Astrocyte of the cerebellum (primary cell): ENCODE data around the gene ST3GAL4.
A peak's percentile ranks its signal among the peaks of the same experiment; 100 is the strongest.

ENCODE experiments used
- DNase-seq: peaks from one replicate; pipeline ENCODE4 v3.0.0-alpha.2; 2011; ENCODE audit warnings: low read depth
- H3K4me3 ChIP-seq: 2 replicates; pipeline ENCODE4 v1.5.1; 2011; ENCODE audit warnings: mild to moderate bottlenecking, low read depth, low read length, moderate library complexity
- in situ Hi-C: cut with HindIII; loops from 2 replicates; pipeline ENCODE4 v1.10.0; 2017; ENCODE audit warnings: low sequenced_read_pairs
- TF ChIP-seq, protein P1 (sequence below): IDR thresholded peaks from 2 replicates; pipeline ENCODE4 v1.5.1; 2012; ENCODE audit warnings: low read length, low read depth, moderate library complexity, mild to moderate bottlenecking; ENCODE audit errors: missing control alignments

The ST3GAL4 gene

DNA sequence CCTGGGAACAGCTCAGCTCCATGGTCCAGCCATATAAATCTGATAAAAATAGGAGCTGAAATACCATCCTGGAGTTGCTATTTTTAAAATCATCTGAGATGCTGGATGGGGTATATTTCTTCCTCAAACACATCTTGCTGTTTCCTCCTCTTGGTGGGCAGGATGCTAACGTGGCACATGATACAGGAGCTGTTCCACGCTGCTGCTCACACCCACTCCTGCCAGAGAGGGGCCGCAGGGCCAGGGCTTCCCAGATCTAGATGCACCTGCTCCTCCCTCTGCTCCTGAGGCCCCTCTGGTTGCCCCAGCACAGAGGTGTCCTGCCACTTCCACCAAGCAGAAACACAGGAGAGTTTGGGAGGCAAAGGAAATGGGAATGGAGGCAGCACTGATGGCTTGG is 3.3 kb upstream of the ST3GAL4 start:
- no peak overlapping the region for H3K4me3 ChIP-seq

DNA sequence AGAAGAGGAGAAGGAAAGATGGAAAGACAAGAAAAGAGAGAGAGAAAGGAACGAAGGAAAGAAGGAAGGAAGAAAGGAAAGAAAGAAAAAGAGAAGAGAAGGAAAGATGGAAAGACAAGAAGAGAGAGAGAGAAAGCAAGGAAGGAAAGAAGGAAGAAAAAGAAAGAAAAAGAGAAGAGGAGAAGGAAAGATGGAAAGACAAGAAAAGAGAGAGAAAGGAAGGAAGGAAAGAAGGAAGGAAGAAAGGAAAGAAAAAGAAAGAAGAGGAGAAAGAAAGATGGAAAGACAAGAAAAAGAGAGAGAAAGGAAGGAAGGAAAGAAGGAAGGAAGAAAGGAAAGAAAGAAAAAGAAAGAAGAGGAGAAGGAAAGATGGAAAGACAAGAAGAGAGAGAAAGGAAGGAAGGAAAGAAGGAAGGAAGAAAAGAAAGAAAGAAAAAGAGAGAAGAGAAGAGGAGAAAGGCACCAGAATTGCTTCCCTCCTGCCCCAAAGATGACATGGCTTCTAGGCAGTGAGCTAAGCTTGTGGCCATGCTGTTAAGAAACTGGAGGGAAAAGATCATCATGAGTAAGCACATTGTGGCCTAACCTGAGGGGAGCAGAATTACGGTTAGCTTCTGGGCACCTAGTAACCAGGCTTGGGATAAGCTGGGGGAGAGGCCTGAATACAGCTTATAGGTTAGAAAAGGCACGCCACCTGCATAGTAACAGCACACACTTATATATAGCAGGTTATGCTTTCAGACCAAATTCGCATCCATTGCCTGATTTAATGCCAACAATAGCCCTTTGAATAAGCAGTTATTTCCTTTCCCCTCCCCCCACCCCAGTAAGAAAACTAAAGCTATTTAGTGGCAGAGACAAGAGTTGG is 2.3 kb upstream of the ST3GAL4 start:
- TF ChIP-seq, protein P1, sequence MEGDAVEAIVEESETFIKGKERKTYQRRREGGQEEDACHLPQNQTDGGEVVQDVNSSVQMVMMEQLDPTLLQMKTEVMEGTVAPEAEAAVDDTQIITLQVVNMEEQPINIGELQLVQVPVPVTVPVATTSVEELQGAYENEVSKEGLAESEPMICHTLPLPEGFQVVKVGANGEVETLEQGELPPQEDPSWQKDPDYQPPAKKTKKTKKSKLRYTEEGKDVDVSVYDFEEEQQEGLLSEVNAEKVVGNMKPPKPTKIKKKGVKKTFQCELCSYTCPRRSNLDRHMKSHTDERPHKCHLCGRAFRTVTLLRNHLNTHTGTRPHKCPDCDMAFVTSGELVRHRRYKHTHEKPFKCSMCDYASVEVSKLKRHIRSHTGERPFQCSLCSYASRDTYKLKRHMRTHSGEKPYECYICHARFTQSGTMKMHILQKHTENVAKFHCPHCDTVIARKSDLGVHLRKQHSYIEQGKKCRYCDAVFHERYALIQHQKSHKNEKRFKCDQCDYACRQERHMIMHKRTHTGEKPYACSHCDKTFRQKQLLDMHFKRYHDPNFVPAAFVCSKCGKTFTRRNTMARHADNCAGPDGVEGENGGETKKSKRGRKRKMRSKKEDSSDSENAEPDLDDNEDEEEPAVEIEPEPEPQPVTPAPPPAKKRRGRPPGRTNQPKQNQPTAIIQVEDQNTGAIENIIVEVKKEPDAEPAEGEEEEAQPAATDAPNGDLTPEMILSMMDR = no peak
- DNase-seq = no peak

More for the DNA sequence above, 3.3 kb upstream of the ST3GAL4 start:
- in situ Hi-C loops = no loop called here
- TF ChIP-seq, protein P1 = no peak
- DNase-seq = no peak

DNA sequence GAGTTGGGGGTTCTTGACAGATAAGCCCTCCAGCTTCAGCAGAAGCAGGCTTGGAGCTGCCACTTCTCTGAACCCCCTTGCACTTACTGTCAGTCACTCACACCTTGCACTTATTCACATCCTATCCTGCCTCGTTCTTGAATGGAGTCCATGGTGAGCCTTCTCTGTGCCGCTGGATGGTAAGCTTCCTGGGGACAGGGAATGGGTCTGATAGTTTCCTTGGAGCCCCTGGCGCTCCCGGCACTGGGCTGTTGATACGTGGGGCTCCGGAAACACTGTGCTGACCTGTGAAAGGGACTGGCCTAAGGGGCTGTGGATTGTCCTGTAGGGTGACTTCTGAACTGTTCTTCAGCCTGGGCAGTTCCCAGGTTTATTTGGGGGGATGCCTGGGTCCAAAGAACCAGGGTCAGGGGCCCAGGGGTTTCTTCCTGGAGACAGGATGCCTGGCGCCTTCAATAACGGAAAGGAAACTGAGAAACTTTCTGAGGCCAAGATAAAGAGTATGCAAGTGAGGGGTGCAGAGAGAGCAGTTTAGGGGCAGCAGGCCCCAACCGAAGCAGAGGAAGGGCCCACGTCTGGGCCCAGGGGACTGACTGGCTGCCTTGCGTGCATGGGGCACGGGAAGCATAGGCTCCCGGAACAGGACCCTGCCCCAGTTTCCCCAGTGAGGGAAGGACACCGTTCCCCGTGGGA is 709 bp upstream of the ST3GAL4 start:
- no peak for DNase-seq
- in situ Hi-C loops = no loop called here
- H3K4me3 ChIP-seq = peak overlapping the region; percentile 74
- TF ChIP-seq, protein P1 = no peak

More for the DNA sequence above, 2.3 kb upstream of the ST3GAL4 start:
- no peak overlapping the region for H3K4me3 ChIP-seq
- in situ Hi-C loops = no loop called here

DNA sequence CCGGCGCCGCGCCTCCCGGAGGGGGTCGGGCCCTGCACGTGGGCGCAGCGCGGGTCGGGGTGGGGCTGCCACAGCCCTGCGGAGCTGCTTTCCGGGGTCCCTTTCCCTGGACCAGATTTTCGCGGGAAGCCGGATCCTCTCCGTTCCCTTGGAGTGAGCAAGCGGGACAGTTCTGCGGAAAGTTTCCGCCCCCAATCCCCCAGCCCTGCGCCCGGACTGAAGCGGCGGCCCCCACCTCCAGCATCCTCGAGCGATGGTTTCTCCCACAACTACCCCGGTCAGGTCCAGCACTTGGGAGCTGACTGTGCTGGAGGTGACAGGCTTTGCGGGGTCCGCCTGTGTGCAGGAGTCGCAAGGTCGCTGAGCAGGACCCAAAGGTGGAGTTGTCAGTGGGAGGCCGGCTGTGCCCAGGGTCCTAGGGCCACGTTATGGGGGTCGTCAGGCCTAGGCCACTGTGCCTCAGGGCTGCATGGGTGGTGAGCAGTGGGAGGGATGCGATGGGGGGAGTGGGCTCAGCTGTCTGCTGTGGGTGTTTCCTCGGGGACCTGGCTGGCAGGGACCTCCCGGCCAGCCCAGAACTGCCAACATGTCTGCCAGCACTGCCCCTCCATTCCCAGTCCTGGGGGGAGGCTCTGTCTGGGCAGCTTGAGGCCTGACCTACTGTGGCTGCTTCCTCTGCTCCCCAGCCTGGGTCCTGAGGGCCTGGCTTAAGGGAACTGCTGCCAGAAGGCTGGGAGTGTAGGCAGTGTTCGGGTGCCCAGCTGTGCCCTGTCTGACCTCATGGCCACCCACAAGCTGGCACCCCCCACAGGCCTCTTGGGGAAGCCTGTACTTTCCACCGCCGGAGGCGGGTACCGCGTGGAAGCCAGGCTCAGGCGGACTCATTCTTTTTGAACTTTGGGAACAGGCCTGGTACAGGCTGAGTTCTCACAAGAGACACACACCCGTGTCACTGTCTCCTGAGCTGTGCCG is 726 bp downstream of the ST3GAL4 start:
- DNase-seq = no peak
- in situ Hi-C loops = no loop called here
- TF ChIP-seq, protein P1 = no peak
- H3K4me3 ChIP-seq = peak overlapping the region; percentile 74

DNA sequence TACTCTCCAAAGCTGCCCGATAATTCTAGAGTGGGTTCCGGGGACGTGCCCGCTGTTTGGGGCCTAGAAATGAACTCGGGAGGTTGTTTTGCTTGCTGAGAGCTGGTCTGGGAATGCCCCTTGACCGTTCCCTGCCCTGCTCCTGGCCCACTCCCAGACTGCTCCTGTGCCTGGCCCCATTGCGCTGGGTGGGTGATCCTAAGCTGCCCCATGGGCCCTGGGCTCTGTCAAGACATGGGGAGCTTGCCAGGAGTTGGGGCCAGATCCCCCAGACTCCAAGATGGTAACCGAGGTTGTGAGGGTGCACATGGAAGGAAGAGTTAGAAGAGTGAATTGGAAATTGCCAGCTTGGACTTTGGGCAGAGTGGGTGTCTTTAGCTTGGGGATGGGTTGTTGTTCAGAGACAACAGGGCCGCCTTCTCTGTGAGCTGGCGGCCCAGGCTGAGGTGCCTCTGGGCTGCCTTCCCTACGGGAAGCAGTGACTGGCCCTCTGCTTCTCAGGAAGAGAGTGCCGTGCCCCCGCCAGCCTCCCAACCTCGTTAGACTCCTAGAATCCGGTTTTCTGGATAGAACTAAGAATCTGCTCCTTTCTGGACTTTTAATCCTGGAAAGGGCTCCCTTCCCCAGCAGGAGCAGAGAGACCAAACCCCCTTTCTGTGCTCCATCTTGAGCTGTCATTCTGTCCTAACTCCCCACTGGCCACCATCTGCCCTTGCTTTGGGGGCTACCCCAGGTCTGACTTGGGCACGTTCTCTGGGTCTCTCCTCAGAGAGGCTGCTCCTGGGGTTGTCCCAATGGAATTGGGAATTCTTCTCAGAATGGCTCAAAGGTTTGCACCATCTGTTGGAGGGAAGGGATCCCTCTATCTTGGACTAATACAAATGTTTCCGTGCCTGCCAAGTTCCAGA is 1.8 kb downstream of the ST3GAL4 start:
- no peak for DNase-seq
- TF ChIP-seq, protein P1 = no peak
- no peak overlapping the region for H3K4me3 ChIP-seq
- in situ Hi-C loops = no loop called here
